HEK293 (cell line): Measurements from ENCODE around the gene PTGFRN.

Experiments
- CTCF ChIA-PET: fragments of 350-600 bp; formaldehyde crosslinking; extraction: SDS; loops from one replicate; lab custom pipeline; 2021; ENCODE audit warnings: antibody characterized with exemption; lab: Yijun Ruan, JAX
- POLR2A ChIA-PET: fragments of 300-600 bp; formaldehyde crosslinking; extraction: SDS; loops from one replicate; lab custom pipeline; 2020; ENCODE audit warnings: antibody characterized with exemption, inconsistent platforms; lab: Yijun Ruan, JAX
- H3K27ac ChIP-seq: fragments of 200-500 bp; sonication (Bioruptor generic); 2 replicates; pipeline ENCODE4 v1.5.1; 2014; ENCODE audit warnings: low read depth, low read length, control low read depth, inconsistent platforms; ENCODE audit errors: extremely low read depth
- H3K36me3 ChIP-seq, 2 experiments: fragments of 200-500 bp in 1 of 2; sonication (Bioruptor generic) in 1 of 2; 1 replicate in 1 of 2; 2 replicates in 1 of 2; pipeline ENCODE4 v1.5.1; 2014 to 2017; ENCODE audit warnings: inconsistent platforms in 2 of 2, low read length in 2 of 2; ENCODE audit not compliant: control insufficient read depth in 2 of 2, insufficient read depth in 1 of 2
- H3K4me1 ChIP-seq: fragments of 200-500 bp; sonication (Bioruptor generic); 2 replicates; pipeline ENCODE4 v1.5.1; 2014; ENCODE audit warnings: mild to moderate bottlenecking, low read length, inconsistent platforms; ENCODE audit not compliant: control insufficient read depth, insufficient read depth
- H3K4me3 ChIP-seq: 2 replicates; pipeline ENCODE4 v1.5.1; 2011; ENCODE audit warnings: low read depth, mild to moderate bottlenecking, control low read depth, low read length, moderate library complexity
- H3K9me3 ChIP-seq: fragments of 200-500 bp; sonication (Bioruptor generic); 2 replicates; pipeline ENCODE4 v1.5.1; 2014; ENCODE audit warnings: low read depth, low read length, inconsistent platforms; ENCODE audit not compliant: control insufficient read depth, insufficient read depth
- ATF2 ChIP-seq: fragments of 450-650 bp; formaldehyde crosslinking; IDR thresholded peaks from 2 replicates; pipeline ENCODE4 v1.5.1; 2016; ENCODE audit warnings: missing biosample characterization, missing genetic modification characterization, low read depth
- BCL11A ChIP-seq: fragments of 450-650 bp; formaldehyde crosslinking; IDR thresholded peaks from 2 replicates; pipeline ENCODE4 v1.5.1; 2016; ENCODE audit warnings: low read depth, missing biosample characterization, missing genetic modification characterization
- INSM2 ChIP-seq: fragments of 450-650 bp; formaldehyde crosslinking; IDR thresholded peaks from 2 replicates; pipeline ENCODE4 v1.5.1; 2016; ENCODE audit warnings: missing biosample characterization, missing genetic modification characterization
- KLF17 ChIP-seq: fragments of 450-650 bp; formaldehyde crosslinking; IDR thresholded peaks from 2 replicates; pipeline ENCODE4 v1.5.1; 2016; ENCODE audit warnings: missing biosample characterization, missing genetic modification characterization
- KLF7 ChIP-seq: fragments of 450-650 bp; formaldehyde crosslinking; IDR thresholded peaks from 2 replicates; pipeline ENCODE4 v1.5.1; 2016; ENCODE audit warnings: missing biosample characterization, missing genetic modification characterization, borderline replicate concordance
- MEIS1 ChIP-seq: sonication (generic); formaldehyde crosslinking; IDR thresholded peaks from 2 replicates; pipeline ENCODE4 v1.8.1; 2022; ENCODE audit warnings: missing genetic modification reagents, mild to moderate bottlenecking, borderline replicate concordance
- ZBTB21 ChIP-seq: fragments of 450-650 bp; formaldehyde crosslinking; IDR thresholded peaks from 2 replicates; pipeline ENCODE4 v1.5.1; 2017; ENCODE audit warnings: missing biosample characterization, missing genetic modification characterization
- ZBTB48 ChIP-seq: fragments of 450-650 bp; formaldehyde crosslinking; IDR thresholded peaks from 2 replicates; pipeline ENCODE4 v1.5.1; 2016; ENCODE audit warnings: missing biosample characterization, missing genetic modification characterization
- ZFHX2 ChIP-seq: fragments of 450-650 bp; formaldehyde crosslinking; conservative IDR thresholded peaks from 2 replicates; pipeline ENCODE4 v1.5.1; 2016; ENCODE audit warnings: missing biosample characterization, missing genetic modification characterization
- ZNF146 ChIP-seq: fragments of 450-650 bp; formaldehyde crosslinking; IDR thresholded peaks from 2 replicates; pipeline ENCODE4 v1.5.1; 2016; ENCODE audit warnings: missing biosample characterization, missing genetic modification characterization
- ZNF184 ChIP-seq: fragments of 450-650 bp; IDR thresholded peaks from 2 replicates; pipeline ENCODE4 v1.5.1; 2018; ENCODE audit warnings: missing biosample characterization, mild to moderate bottlenecking, missing genetic modification characterization
- ZNF214 ChIP-seq: fragments of 450-650 bp; formaldehyde crosslinking; IDR thresholded peaks from 2 replicates; pipeline ENCODE4 v1.5.1; 2017; ENCODE audit warnings: missing biosample characterization, mild to moderate bottlenecking, missing genetic modification characterization, borderline replicate concordance
- ZNF311 ChIP-seq: fragments of 450-650 bp; formaldehyde crosslinking; IDR thresholded peaks from 2 replicates; pipeline ENCODE4 v1.5.1; 2017; ENCODE audit warnings: missing biosample characterization, missing genetic modification characterization, borderline replicate concordance
- ZNF391 ChIP-seq: fragments of 450-650 bp; formaldehyde crosslinking; IDR thresholded peaks from 2 replicates; pipeline ENCODE4 v1.5.1; 2016; ENCODE audit warnings: low read depth, missing biosample characterization, missing genetic modification characterization, borderline replicate concordance
- ZNF423 ChIP-seq: fragments of 450-650 bp; formaldehyde crosslinking; IDR thresholded peaks from 2 replicates; pipeline ENCODE4 v1.5.1; 2016; ENCODE audit warnings: missing biosample characterization, missing genetic modification characterization
- ZNF426 ChIP-seq: fragments of 450-650 bp; formaldehyde crosslinking; IDR thresholded peaks from 2 replicates; pipeline ENCODE4 v1.5.1; 2017; ENCODE audit warnings: missing biosample characterization, missing genetic modification characterization, mild to moderate bottlenecking, inconsistent platforms, moderate library complexity
- ZNF510 ChIP-seq: fragments of 450-650 bp; formaldehyde crosslinking; IDR thresholded peaks from 2 replicates; pipeline ENCODE4 v1.5.1; 2018; ENCODE audit warnings: mild to moderate bottlenecking, missing genetic modification characterization, missing biosample characterization; ENCODE audit not compliant: insufficient replicate concordance
- ZNF518A ChIP-seq: fragments of 450-650 bp; formaldehyde crosslinking; conservative IDR thresholded peaks from 2 replicates; pipeline ENCODE4 v1.5.1; 2016; ENCODE audit warnings: low read depth, missing biosample characterization, missing genetic modification characterization
- ZNF549 ChIP-seq: fragments of 450-650 bp; IDR thresholded peaks from 2 replicates; pipeline ENCODE4 v1.5.1; 2018; ENCODE audit warnings: missing biosample characterization, missing genetic modification characterization, mild to moderate bottlenecking, inconsistent platforms, moderate library complexity
- ZNF558 ChIP-seq: fragments of 450-650 bp; formaldehyde crosslinking; IDR thresholded peaks from 2 replicates; pipeline ENCODE4 v1.5.1; 2016; ENCODE audit warnings: missing biosample characterization, missing genetic modification characterization
- ZNF610 ChIP-seq: fragments of 450-650 bp; formaldehyde crosslinking; IDR thresholded peaks from 2 replicates; pipeline ENCODE4 v1.5.1; 2016; ENCODE audit warnings: missing biosample characterization, missing genetic modification characterization, borderline replicate concordance
- ZNF654 ChIP-seq: fragments of 450-650 bp; formaldehyde crosslinking; IDR thresholded peaks from 2 replicates; pipeline ENCODE4 v1.5.1; 2016; ENCODE audit warnings: low read depth, missing biosample characterization, missing genetic modification characterization
- ZNF701 ChIP-seq: fragments of 450-650 bp; formaldehyde crosslinking; IDR thresholded peaks from 2 replicates; pipeline ENCODE4 v1.5.1; 2016; ENCODE audit warnings: missing biosample characterization, missing genetic modification characterization
- ZNF704 ChIP-seq: fragments of 450-650 bp; formaldehyde crosslinking; IDR thresholded peaks from 2 replicates; pipeline ENCODE4 v1.5.1; 2016; ENCODE audit warnings: missing biosample characterization, missing genetic modification characterization
- ZNF768 ChIP-seq: fragments of 450-650 bp; formaldehyde crosslinking; IDR thresholded peaks from 2 replicates; pipeline ENCODE4 v1.5.1; 2018; ENCODE audit warnings: missing biosample characterization, mild to moderate bottlenecking, missing genetic modification characterization
- ZNF791 ChIP-seq: fragments of 450-650 bp; formaldehyde crosslinking; IDR thresholded peaks from 2 replicates; pipeline ENCODE4 v1.5.1; 2016; ENCODE audit warnings: missing biosample characterization, missing genetic modification characterization

Gene PTGFRN

GRCh38 chr1:117015724-117016123 lies 106.0 kb downstream of the PTGFRN start:
- TF ChIP-seq ZNF549 (tag by site-specific recombination) (no peak), ZNF701 (tag by site-specific recombination) (no peak), INSM2 (tag by site-specific recombination) (no peak), ZNF426 (tag by site-specific recombination) (no peak), ZNF791 (tag by site-specific recombination) (no peak), ZNF654 (tag by site-specific recombination) (no peak), KLF7 (tag by site-specific recombination) (no peak), ZNF558 (tag by site-specific recombination) (no peak), ZNF704 (tag by site-specific recombination) (no peak), MEIS1 (CRISPR knock-in tag) (no peak), ZNF518A (tag by site-specific recombination) (no peak), ZNF391 (tag by site-specific recombination) (no peak), ZNF184 (tag by site-specific recombination) (no peak)
- Histone ChIP-seq H3K4me1 (no peaks in the 10 kb centered on the region), H3K4me3 (no peak overlapping the region), H3K9me3 (no peaks in the 10 kb centered on the region), H3K27ac (no peak overlapping the region), H3K36me3 (no peaks in the 10 kb centered on the region)
- POLR2A ChIA-PET: no interaction called here
- CTCF ChIA-PET: no interaction called here

- no peak overlapping the region for H3K27ac ChIP-seq
- no peaks in the 10 kb centered on the region for H3K4me1 ChIP-seq
- ChIA-PET POLR2A (no interaction called here), CTCF (no interaction called here)
- no peak overlapping the region for H3K4me3 ChIP-seq
- no peaks in the 10 kb centered on the region for H3K9me3 ChIP-seq
- no peak for TF ChIP-seq ZNF768 (tag by site-specific recombination)
- no peak for TF ChIP-seq KLF17 (tag by site-specific recombination)
- TF ChIP-seq ZNF510 (tag by site-specific recombination): no peak
- TF ChIP-seq BCL11A (tag by site-specific recombination): no peak
- TF ChIP-seq ZNF311 (tag by site-specific recombination): no peak
- TF ChIP-seq ZNF146 (tag by site-specific recombination): no peak
- TF ChIP-seq ZNF423 (tag by site-specific recombination): no peak
- TF ChIP-seq ZFHX2: no peak
- no peak for TF ChIP-seq ZNF214 (tag by site-specific recombination)
- no peak for TF ChIP-seq ATF2 (tag by site-specific recombination)
- no peak for TF ChIP-seq ZNF610
- no peak for TF ChIP-seq ZBTB21
- no peak for TF ChIP-seq ZBTB48 (tag by site-specific recombination)
- TF ChIP-seq, all 188 proteins: peak for 0
- no peaks in the 10 kb centered on the region for H3K36me3 ChIP-seq
These were observed 107.3 kb downstream of the PTGFRN start for GRCh38 chr1:117017062-117017461.
